Fibroblast of lung (primary cell): Measurements from ENCODE around the gene BATF2.
"Not testable (repeated sequence)": the region's sequence is repeated elsewhere in the genome, so short reads cannot be mapped to it uniquely, and the experiment has no call there.

ENCODE experiments used
- EZH2 ChIP-seq: IDR thresholded peaks from 2 replicates; pipeline ENCODE4 v1.5.1; 2012; ENCODE audit warnings: low read length, control low read depth, mild to moderate bottlenecking; ENCODE audit errors: missing control alignments
- TF ChIP-seq, protein P1 (sequence below), 2 donors: IDR thresholded peaks in 1 of 2; conservative IDR thresholded peaks in 1 of 2; 1 replicate in 1 of 2; 2 replicates in 1 of 2; pipeline ENCODE4 v1.5.1; 2011 to 2012; ENCODE audit warnings: low read length in 2 of 2, control low read depth in 1 of 2, inconsistent platforms in 1 of 2, low read depth in 1 of 2, mild to moderate bottlenecking in 1 of 2

DNA sequence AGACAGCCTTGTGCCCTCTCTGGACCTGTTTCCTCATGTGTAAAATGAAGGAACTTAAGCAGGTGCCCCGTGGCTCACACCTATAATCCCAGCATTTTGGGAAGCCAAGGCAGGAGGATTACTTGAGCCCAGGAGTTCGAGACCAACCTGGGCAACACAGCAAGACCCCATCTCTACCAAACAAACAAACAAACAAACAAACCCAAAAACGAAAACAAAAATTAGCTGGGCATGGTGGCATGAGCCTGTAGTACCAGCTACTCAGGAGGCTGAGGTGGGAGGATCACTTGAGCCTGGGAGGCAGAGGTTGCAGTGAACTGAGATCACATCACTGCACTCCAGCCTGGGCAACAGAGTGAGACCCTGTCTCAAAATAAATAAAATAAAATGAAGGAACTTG, 7.2 kb upstream of the BATF2 start:
- not testable (repeated sequence) for TF ChIP-seq EZH2
- TF ChIP-seq, protein P1, sequence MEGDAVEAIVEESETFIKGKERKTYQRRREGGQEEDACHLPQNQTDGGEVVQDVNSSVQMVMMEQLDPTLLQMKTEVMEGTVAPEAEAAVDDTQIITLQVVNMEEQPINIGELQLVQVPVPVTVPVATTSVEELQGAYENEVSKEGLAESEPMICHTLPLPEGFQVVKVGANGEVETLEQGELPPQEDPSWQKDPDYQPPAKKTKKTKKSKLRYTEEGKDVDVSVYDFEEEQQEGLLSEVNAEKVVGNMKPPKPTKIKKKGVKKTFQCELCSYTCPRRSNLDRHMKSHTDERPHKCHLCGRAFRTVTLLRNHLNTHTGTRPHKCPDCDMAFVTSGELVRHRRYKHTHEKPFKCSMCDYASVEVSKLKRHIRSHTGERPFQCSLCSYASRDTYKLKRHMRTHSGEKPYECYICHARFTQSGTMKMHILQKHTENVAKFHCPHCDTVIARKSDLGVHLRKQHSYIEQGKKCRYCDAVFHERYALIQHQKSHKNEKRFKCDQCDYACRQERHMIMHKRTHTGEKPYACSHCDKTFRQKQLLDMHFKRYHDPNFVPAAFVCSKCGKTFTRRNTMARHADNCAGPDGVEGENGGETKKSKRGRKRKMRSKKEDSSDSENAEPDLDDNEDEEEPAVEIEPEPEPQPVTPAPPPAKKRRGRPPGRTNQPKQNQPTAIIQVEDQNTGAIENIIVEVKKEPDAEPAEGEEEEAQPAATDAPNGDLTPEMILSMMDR (conservative IDR thresholded peaks at IDR 0.05 in 1 of 2, IDR thresholded peaks at IDR 0.05 in 1 of 2; ENCODE audit: low read depth in 1 of 2, low read length in 2 of 2) = not testable (repeated sequence)
